GM10248 (cell line): Measurements from ENCODE around the gene ALDH2.
"Not testable (repeated sequence)": the region's sequence is repeated elsewhere in the genome, so short reads cannot be mapped to it uniquely, and the experiment has no call there.

Experiments used
- CTCF ChIA-PET: fragments of 300-600 bp; sonication (Branson Sonifier 250); formaldehyde crosslinking; extraction: SDS; loops from one replicate; lab custom pipeline; 2021; ENCODE audit warnings: antibody characterized with exemption; lab: Yijun Ruan, JAX
- POLR2A ChIA-PET: fragments of 350-650 bp; sonication (Branson Sonifier 250); formaldehyde crosslinking; extraction: SDS; loops from one replicate; lab custom pipeline; 2020; ENCODE audit warnings: antibody characterized with exemption; lab: Yijun Ruan, JAX
- DNase-seq: peaks from one replicate; pipeline ENCODE4 v3.0.0; 2012; ENCODE audit errors: extremely low spot score
- CTCF ChIP-seq: IDR thresholded peaks from 2 replicates; pipeline ENCODE4 v1.5.1; 2012; ENCODE audit warnings: mild to moderate bottlenecking, low read depth; ENCODE audit errors: extremely low read depth, missing control alignments, control extremely low read depth

ALDH2 gene

GRCh38 chr12:111826316-111826715 lies 59.6 kb downstream of the ALDH2 start:
- POLR2A ChIA-PET, result no interaction called here
- no peak for TF ChIP-seq CTCF
- CTCF ChIA-PET, result interaction anchor here (1.0 to 2.8 kb wide), 4 partner anchors 13 to 561 kb away, joined by 3 to 26 read pairs (median 4); no protein-coding TSS in a partner anchor
- no peak for DNase-seq

GRCh38 chr12:111826992-111827391 lies 60.3 kb downstream of the ALDH2 start:
- ChIA-PET POLR2A (no interaction called here), CTCF (interaction anchor here (1.0 to 2.8 kb wide), 3 partner anchors 13 to 560 kb away, joined by 4 to 26 read pairs (median 4); no protein-coding TSS in a partner anchor)
- no peak for TF ChIP-seq CTCF
- no peak for DNase-seq

GRCh38 chr12:111827907-111828306 lies 61.2 kb downstream of the ALDH2 start:
- TF ChIP-seq CTCF, result no peak
- no peak for DNase-seq
- CTCF ChIA-PET, result interaction anchor here (1.3 kb wide), 1 partner anchor 15 kb away, joined by 5 read pairs; no protein-coding TSS in a partner anchor
- POLR2A ChIA-PET, result no interaction called here

DNA sequence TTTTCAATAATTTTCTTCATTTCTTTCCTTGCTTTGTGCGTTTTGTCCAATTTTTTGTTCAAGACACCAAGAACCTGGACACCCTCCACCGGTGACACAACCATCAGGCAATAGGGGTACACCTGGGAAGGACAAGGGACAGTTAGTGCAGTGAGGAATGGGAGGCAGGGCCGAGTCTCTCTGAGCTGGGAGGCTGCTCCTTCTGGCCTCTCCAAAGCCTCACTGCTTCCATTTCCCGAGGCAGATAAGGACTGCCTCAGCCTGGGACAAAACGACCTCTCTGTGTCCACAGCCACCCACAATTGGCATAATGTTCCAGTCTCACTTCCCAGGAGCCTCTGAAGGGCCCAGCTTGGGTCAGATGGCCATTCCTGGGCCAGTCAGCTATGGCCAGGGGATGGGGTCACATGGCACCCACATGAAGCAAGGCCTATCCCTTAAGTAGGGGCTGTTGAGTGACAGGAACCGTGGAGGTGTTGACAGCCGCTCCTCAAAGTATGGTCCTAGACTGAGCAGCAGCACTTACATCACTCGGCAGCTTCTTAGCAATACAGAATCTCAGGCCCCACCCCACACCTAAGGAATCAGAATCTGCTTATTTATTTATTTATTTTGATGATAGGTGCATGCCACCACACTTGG lies 61.7 kb downstream of the ALDH2 start:
- ChIA-PET POLR2A (no interaction called here), CTCF (interaction anchor here (1.3 kb wide), 1 partner anchor 15 kb away, joined by 5 read pairs; no protein-coding TSS in a partner anchor)
- DNase-seq, result no peak

GRCh38 chr12:111829635-111830034 lies 62.9 kb downstream of the ALDH2 start:
- DNase-seq, POLR2A ChIA-PET, CTCF ChIA-PET: not testable (repeated sequence)

More for the DNA sequence above, 61.7 kb downstream of the ALDH2 start:
- no peak for TF ChIP-seq CTCF

DNA sequence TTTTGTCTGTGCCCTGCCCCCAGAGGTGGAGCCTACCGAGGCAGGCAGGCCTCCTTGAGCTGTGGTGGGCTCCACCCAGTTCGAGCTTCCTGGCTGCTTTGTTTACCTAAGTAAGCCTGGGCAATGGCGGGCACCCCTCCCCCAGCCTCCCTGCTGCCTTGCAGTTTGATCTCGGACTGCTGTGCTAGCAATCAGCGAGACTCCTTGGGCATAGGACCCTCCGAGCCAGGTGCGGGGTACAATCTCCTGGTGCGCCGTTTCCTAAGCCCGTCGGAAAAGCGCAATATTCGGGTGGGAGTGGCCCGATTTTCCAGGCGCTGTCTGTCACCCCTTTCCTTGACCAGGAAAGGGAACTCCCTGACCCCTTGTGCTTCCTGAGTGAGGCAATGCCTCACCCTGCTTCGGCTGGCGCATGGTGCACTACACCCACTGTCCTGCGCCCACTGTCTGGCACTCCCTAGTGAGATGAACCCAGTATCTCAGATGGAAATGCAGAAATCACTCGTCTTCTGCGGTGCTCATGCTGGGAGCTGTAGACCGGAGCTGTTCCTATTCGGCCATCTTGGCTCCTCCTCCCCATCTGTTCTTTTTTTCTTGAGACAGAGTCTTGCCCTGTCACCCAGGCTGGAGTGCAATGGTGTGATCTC lies 68.1 kb downstream of the ALDH2 start:
- DNase-seq, POLR2A ChIA-PET, CTCF ChIA-PET: not testable (repeated sequence)

DNA sequence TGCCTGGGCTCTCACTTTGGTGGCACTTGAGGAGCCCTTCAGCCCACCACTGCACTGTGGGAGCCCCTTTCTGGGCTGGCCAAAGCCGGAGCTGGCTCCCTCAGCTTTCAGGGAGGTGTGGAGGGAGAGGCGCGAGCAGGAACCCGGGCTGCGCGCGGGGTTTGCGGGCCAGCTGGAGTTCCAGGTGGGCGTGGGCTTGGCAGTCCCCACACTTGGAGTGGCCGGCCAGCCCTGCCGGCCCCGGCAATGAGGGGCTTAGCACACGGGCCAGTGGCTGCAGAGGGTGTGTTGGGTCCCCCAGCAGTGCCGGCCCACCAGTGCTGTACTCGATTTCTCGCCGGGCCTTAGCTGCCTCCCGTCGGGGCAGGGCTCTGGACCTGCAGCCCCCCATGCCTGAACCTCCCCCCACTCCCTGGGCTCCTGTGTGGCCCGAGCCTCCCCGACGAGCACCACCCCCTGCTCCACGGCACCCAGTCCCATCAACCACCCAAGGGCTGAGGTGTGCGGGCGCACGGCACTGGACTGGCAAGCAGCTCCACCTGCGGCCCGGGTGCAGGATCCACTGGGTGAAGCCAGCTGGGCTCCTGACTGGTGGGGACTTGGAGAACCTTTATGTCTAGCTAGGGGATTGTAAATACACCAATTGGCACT lies 68.9 kb downstream of the ALDH2 start:
- DNase-seq, CTCF ChIA-PET, POLR2A ChIA-PET: not testable (repeated sequence)

DNA sequence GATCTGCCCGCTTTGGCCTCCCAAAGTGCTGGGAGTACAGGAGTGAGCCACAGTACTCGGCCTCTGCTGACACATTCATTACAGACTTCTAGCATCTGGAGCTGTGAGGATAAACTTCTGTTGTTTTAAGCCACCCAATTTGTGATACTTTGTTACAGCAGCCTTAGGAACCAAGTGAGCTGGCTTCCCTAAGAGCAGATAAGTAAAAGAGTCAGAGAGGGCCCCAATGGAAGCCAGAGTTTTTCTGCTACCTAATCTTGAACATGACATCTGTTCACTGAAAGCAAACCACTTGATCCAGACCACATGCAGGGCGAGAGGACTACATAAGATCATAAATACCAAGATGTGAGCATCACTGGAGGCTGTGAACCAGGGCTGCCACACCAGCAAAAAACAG lies 71.6 kb downstream of the ALDH2 start:
- TF ChIP-seq CTCF, result no peak
- CTCF ChIA-PET, result interaction anchor here (0.7 kb wide), 1 partner anchor 25 kb away, joined by 3 read pairs; no protein-coding TSS in a partner anchor
- POLR2A ChIA-PET, result interaction anchor here (1.2 kb wide), 1 partner anchor 1162 kb away, joined by 5 read pairs; no protein-coding TSS in a partner anchor
- DNase-seq, result no peak
